Stimulated activated CD4-positive, alpha-beta T cell treated with anti-CD3 and anti-CD28 coated beads, Interleukin-1b, Interleukin-23, amount 100 ng/mL, for 24 hours (primary cell): ENCODE measurements around the gene SERPINB12.
A peak's percentile ranks its signal among the peaks of the same experiment; 100 is the strongest.

Experiments used
- DNase-seq, 4 experiments: peaks; one replicate each; pipeline ENCODE4 v3.0.0-alpha.2; 2020; ENCODE audit warnings: low read depth in 4 of 4, low spot score in 1 of 4

SERPINB12 gene, protein sequence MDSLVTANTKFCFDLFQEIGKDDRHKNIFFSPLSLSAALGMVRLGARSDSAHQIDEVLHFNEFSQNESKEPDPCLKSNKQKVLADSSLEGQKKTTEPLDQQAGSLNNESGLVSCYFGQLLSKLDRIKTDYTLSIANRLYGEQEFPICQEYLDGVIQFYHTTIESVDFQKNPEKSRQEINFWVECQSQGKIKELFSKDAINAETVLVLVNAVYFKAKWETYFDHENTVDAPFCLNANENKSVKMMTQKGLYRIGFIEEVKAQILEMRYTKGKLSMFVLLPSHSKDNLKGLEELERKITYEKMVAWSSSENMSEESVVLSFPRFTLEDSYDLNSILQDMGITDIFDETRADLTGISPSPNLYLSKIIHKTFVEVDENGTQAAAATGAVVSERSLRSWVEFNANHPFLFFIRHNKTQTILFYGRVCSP

GRCh38 chr18:63542069-63542468, at the start of gene SERPINB12:
Gene SERPINB12 (plus strand): TSS chr18:63542369. CDS start chr18:63556160, 13,791 bp downstream.
- DNase-seq = no peak

- DNase-seq = no peak
Observed at GRCh38 chr18:63492851-63493250, 49.3 kb upstream of the SERPINB12 start.

DNA sequence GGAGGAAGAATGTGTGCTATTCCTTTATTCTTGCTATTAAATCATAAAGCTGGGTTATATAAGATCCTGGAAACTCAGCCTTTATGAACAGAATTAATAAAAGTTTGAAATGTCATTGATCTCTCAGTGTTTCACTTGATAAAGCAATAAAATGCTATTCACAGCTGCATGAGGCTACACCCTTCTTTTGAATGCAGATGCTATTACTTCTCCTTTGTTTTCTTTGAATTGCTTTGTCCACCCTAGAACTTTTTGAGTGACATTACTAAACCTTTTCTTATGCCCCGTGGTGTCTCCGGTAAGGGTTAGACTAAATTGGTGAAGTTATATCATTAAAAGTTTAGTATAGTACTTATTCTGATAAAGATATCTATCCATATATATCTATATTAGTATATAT, 46.5 kb upstream of the SERPINB12 start:
- no peak for DNase-seq

GRCh38 chr18:63505566-63506335, 36.4 kb upstream of the SERPINB12 start:
- DNase-seq = peak in 2 of 4 experiments; percentile 7 to 12

DNA sequence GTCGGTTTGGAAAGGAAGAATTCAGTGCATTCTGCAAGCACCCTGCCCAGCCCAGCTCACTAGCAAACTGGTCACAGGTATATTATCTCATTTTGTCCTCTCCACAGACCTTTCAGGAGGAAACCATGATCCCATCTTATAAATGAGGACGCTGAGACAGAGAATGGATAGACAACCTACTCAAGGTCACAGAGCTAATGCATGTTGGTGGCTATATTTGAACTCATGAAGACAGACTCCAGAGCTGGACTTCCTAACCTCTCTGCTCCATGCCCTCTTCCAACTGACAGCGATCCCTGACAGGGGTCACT, 35.9 kb upstream of the SERPINB12 start:
- DNase-seq = no peak

DNA sequence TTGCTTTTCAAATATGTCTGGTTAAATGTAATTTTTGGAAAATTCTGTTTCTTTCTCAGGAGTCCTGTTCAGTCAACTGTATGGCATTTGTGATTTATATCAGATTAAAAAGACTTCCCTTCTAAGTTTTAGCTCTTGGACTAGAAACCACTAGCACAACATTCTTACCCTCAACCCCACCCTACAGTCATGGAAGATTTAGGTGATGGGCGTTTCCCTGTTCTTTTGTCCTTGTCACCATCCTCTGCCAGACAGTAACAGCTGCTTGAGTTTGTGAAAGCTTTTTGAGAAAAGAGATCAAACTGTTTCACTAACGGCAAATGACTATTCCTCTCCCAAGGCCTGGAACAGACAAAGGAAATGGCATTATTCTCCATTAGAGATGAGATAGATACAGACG, 33.6 kb upstream of the SERPINB12 start:
- no peak for DNase-seq

GRCh38 chr18:63511285-63511684, 30.9 kb upstream of the SERPINB12 start:
- DNase-seq = no peak

GRCh38 chr18:63514326-63514725, 27.8 kb upstream of the SERPINB12 start:
- DNase-seq = no peak

DNA sequence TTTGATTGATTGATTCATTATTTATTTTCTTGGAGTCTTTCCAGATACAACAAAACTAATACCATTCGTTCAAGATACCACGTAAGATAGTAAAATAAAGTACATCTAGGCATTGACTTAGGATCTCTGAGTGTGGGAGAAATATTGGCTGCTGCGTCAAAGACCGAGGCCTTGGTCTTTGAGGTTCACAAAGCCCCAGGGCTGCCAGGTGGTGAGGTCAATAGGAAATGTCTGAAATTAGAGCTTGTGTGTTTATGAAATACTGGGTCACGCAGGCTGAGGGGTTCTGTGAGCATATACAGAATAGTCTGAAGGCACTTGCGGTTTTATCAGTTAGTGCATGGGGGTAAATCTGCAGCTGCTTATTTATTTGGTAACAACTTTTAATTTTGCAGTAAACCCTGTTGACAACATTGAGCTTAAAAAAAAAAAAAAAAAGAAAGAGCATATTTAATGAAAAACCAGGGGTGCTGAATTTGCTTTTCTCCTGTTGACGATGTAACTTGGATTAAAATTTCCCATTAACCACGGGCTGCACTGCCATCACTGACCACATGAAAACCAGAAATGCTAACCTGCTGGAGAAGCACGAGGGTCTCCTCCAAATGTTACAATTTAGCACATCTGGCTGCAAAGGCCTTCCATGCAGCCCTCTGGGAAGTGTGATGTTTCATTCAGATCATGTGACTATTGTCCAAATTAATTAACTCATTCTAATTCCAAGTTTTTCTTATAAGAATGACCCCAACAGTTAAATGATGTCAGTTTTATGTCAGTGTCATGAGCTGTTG, 27.1 kb upstream of the SERPINB12 start:
- no peak for DNase-seq

GRCh38 chr18:63515801-63516200, 26.4 kb upstream of the SERPINB12 start:
- no peak for DNase-seq

GRCh38 chr18:63518178-63519012, 23.8 kb upstream of the SERPINB12 start:
- peak; percentile 20 to 44 (median 36) for DNase-seq

DNA sequence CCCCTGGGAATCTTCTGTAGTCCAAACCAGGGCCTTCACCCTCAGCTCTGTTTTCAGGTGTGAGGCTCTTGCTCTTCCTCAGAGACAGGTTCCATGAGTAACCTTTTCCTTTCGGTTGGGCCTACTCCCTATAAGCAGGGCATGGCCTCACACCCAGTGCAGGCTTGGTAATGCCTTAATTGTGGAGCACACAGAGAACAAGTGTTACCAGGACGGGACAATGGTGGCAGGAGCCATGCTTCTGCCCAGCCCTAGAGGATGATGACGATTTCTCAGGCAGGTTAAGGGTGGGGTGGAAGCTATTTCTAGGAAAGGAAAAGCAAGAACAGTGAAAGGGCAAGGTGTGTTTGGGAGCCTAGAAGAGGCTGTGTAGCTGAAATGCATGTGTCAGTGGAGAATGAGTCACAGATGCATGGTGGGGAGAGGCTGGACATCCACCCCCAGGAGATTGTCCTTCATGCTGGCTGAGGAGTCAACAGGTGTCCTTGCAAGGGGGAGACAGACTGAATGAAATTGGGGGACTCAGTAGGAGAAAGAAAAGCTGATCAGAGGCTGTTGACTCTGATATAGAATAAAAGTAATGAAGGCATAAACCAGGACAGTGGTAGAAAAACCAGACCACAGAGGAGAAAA, 22.0 kb upstream of the SERPINB12 start:
- no peak for DNase-seq

GRCh38 chr18:63523660-63524059, 18.5 kb upstream of the SERPINB12 start:
- no peak for DNase-seq

GRCh38 chr18:63527251-63527650, 14.9 kb upstream of the SERPINB12 start:
- no peak for DNase-seq

GRCh38 chr18:63528863-63529492, 13.2 kb upstream of the SERPINB12 start:
- no peak for DNase-seq

- no peak for DNase-seq
Observed at GRCh38 chr18:63532471-63532870, 9.7 kb upstream of the SERPINB12 start.

- DNase-seq = no peak
Observed at GRCh38 chr18:63534615-63535014, 7.6 kb upstream of the SERPINB12 start.

- no peak for DNase-seq
Observed at GRCh38 chr18:63539904-63540510, 2.2 kb upstream of the SERPINB12 start.

- no peak for DNase-seq
Observed at GRCh38 chr18:63544017-63544416, 1.8 kb downstream of the SERPINB12 start.
